Gastroesophageal sphincter (tissue), 3 donors: ENCODE measurements around the gene ITM2C.

ENCODE experiments used
- CTCF ChIP-seq, 4 experiments: fragments of 200-600 bp in 2 of 4; fragments of 450-650 bp in 2 of 4; sonication (generic) in 1 of 4; IDR thresholded peaks; one replicate each; pipeline ENCODE4 v1.5.1; 2017 to 2019; ENCODE audit warnings: antibody characterized with exemption in 4 of 4, mild to moderate bottlenecking in 2 of 4, moderate library complexity in 2 of 4
- EP300 ChIP-seq: sonication (generic); formaldehyde crosslinking; IDR thresholded peaks from one replicate; pipeline ENCODE4 v1.6.1; 2017; ENCODE audit warnings: antibody characterized with exemption, mild to moderate bottlenecking
- POLR2A ChIP-seq, 2 donors: fragments of 450-650 bp; IDR thresholded peaks; one replicate each; pipeline ENCODE4 v1.6.1; 2017; ENCODE audit warnings: antibody characterized with exemption in 2 of 2, mild to moderate bottlenecking in 2 of 2, moderate library complexity in 1 of 2
- POLR2AphosphoS5 ChIP-seq: sonication (generic); formaldehyde crosslinking; IDR thresholded peaks from one replicate; pipeline ENCODE4 v1.6.1; 2017; ENCODE audit warnings: antibody characterized with exemption

DNA sequence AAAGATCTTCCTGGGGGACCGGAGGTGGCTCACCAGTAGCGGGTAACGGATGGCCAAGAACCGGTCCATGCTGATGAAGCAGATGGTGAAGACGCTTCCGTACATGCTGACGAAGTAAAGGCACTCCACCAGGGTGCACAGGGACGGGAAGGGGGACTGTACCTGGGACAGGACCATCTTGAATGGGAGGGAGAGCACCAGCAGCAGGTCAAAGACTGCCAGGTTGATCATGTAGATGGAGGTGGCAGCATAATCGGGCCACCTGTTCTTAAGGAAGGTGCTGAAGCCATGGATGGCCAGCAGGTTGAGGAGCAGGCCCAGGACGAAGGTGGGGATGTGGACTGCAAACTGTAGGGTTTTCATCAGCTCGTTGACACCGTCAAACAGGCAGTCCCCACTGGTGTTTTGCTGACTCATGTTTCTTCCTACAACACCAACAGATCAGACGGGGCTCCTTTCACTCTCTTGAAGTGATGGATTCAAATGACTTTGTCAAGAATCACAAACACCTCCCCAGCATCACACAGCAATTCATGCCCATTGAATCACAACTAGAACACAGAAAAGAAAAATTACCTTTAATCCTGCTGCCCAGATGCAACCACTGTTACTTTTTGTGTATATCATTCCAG is 45.9 kb downstream of the ITM2C start:
- TF ChIP-seq CTCF (IDR thresholded peaks at IDR 0.05) (no peak), POLR2AphosphoS5 (no peak), POLR2A (IDR thresholded peaks at IDR 0.05) (no peak), EP300 (no peak)
